ENCODE data around the gene NOXO1. TPM values are rescaled to one million over a fixed set of nuclear protein-coding genes. Genes with fewer than 3 reads are reported as not detected.

The NOXO1 gene
- total and polyA plus RNA-seq, 8 donors: 0.35 to 1.6 (median 0.58) TPM; not detected in 1

- peak overlapping the region in 2 of 4 donors; percentile 21 to 36 for H3K4me3 ChIP-seq
- peaks cover 10 to 17% (median 14%) of the 10 kb centered on the region in 3 donors for H3K4me1 ChIP-seq
- no peaks in the 10 kb centered on the region for H3K9me3 ChIP-seq
- H3K27me3 ChIP-seq: peaks cover 0 to 11% (median 0%) of the 10 kb centered on the region in 4 donors
- DNase-seq (peak in 3 of 6 donors; percentile 80 to 86 (median 80)), ATAC-seq (peak; percentile 10 to 48 (median 34)), FAIRE-seq (no peak)
- intact Hi-C loops (cut with DNase I): no loop called here
- peaks cover 0 to 3% (median 0%) of the 10 kb centered on the region in 3 donors for H3K36me3 ChIP-seq
- 11% methylated on average over 39 to 50 of the region's 50 CpGs for WGBS, 2 donors
- H3K27ac ChIP-seq: no peak overlapping the region
- TF ChIP-seq, protein P1, sequence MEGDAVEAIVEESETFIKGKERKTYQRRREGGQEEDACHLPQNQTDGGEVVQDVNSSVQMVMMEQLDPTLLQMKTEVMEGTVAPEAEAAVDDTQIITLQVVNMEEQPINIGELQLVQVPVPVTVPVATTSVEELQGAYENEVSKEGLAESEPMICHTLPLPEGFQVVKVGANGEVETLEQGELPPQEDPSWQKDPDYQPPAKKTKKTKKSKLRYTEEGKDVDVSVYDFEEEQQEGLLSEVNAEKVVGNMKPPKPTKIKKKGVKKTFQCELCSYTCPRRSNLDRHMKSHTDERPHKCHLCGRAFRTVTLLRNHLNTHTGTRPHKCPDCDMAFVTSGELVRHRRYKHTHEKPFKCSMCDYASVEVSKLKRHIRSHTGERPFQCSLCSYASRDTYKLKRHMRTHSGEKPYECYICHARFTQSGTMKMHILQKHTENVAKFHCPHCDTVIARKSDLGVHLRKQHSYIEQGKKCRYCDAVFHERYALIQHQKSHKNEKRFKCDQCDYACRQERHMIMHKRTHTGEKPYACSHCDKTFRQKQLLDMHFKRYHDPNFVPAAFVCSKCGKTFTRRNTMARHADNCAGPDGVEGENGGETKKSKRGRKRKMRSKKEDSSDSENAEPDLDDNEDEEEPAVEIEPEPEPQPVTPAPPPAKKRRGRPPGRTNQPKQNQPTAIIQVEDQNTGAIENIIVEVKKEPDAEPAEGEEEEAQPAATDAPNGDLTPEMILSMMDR (IDR thresholded peaks at IDR 0.05): no peak
These were observed 9.3 kb upstream of the NOXO1 start for GRCh38 chr16:1990351-1991134.

DNA sequence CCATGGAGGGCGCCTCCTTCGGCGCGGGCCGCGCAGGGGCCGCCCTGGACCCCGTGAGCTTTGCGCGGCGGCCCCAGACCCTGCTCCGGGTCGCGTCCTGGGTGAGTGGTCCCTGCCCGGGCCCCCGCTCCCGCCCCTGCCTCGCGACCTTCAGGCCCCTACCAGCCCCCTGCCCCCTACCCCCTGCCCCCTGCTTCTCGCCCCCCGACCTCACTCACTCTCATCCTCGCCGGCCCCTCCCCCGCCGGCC, 8.8 kb upstream of the NOXO1 start:
- 0 to 1% methylated on average over 7 to 25 of the region's 25 CpGs for WGBS, 2 donors
- DNase-seq: peak in 1 of 6 donors; percentile 80
- Histone ChIP-seq H3K4me3 (peak overlapping the region in 2 of 4 donors; percentile 21 to 36), H3K27me3 (peaks cover 0 to 11% (median 0%) of the 10 kb centered on the region in 4 donors), H3K4me1 (peaks cover 14 to 23% (median 14%) of the 10 kb centered on the region in 3 donors), H3K27ac (no peak overlapping the region), H3K36me3 (peaks cover 0 to 3% (median 0%) of the 10 kb centered on the region in 3 donors), H3K9me3 (no peaks in the 10 kb centered on the region)
- intact Hi-C loops (cut with DNase I): no loop called here
- FAIRE-seq: no peak
- ATAC-seq: no peak
- TF ChIP-seq, protein P1 (IDR thresholded peaks at IDR 0.05): no peak

GRCh38 chr16:1989209-1990100, 8.2 kb upstream of the NOXO1 start, which contains the start of gene SYNGR3:
TSS of gene SYNGR3 (plus strand) at chr16:1989970. CDS start at chr16:1990103, 133 bp downstream.
- TF ChIP-seq, protein P1 (IDR thresholded peaks at IDR 0.05): no peak
- H3K27me3 ChIP-seq: peaks cover 0 to 11% (median 0%) of the 10 kb centered on the region in 4 donors
- peaks cover 0 to 3% (median 0%) of the 10 kb centered on the region in 3 donors for H3K36me3 ChIP-seq
- no peaks in the 10 kb centered on the region for H3K9me3 ChIP-seq
- intact Hi-C loops (cut with DNase I): no loop called here
- peaks cover 14 to 27% (median 18%) of the 10 kb centered on the region in 3 donors for H3K4me1 ChIP-seq
- peak in 1 of 4 donors; percentile 36 for ATAC-seq
- 4 to 5% methylated on average over 22 to 67 of the region's 67 CpGs for WGBS, 2 donors
- peak within 1 kb of the TSS in 2 of 4 donors; percentile 21 to 36 for H3K4me3 ChIP-seq
- peak in 2 of 6 donors; percentile 63 to 77 for DNase-seq
- FAIRE-seq: no peak
- H3K27ac ChIP-seq: no peak within 1 kb of the TSS

- H3K36me3 ChIP-seq: peaks cover 0 to 3% (median 0%) of the 10 kb centered on the region in 3 donors
- ATAC-seq (no peak), DNase-seq (peak in 1 of 6 donors; percentile 77), FAIRE-seq (no peak)
- H3K4me3 ChIP-seq: no peak overlapping the region
- H3K27me3 ChIP-seq: peaks cover 0 to 11% (median 0%) of the 10 kb centered on the region in 4 donors
- TF ChIP-seq, protein P1 (IDR thresholded peaks at IDR 0.05): no peak
- no peaks in the 10 kb centered on the region for H3K9me3 ChIP-seq
- 92 to 95% methylated on average over 10 of the region's 10 CpGs for whole genome bisulfite sequencing, 2 donors
- intact Hi-C loops (cut with DNase I): no loop called here
- peaks cover 14 to 27% (median 22%) of the 10 kb centered on the region in 3 donors for H3K4me1 ChIP-seq
- H3K27ac ChIP-seq: no peak overlapping the region
These were observed 5.9 kb upstream of the NOXO1 start for GRCh38 chr16:1987198-1987597.

All from pancreas (tissue), 10 donors.